HUDEP-2 (cell line): Measurements from ENCODE around the gene IRGM.

Experiments
- DNase-seq, 76 experiments: peaks; one replicate each; lab custom pipeline; 2025; ENCODE audit not compliant: unreplicated experiment in 76 of 76; lab: John Stamatoyannopoulos, UW

Gene IRGM

DNA sequence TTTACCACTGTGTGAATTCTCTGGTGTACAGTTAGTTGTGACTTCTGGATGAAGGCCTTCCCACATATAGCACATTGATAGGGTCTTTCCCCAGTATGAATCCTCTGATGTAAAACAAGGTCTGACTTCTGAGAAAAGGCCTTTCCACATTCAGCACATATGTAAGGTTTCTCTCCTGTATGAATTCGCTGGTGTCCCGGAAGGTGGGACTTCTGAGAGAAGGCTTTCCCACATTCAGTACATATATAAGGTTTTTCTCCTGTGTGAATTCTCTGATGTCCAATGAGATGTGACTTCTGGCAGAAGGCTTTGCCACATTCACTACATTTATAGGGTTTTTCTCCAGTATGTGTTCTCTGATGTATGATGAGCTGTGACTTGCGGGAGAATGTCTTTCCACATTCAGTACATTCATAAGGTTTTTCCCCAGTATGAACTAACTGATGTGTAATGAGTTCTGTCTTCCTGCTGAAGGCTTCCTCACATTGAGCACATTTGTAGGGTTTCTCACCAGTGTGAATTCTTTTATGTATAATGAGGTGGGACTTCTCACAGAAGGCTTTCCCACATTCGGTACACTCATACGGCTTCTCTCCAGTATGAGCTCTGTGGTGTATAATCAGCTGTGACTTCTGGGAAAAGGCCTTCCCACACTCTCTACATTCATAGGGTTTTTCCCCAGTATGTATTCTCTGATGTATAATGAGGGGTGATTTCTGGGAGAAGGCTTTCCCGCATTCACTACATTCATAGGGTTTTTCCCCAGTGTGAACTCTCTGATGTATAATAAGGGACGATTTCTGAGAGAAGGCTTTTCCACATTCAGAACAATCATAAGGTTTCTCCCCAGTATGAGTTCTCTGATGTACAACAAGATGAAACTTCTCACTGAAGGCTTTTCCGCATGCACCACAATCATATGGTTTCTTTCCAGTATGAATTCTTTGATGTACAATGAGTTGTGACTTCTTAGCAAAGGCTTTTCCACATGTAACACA, 49.4 kb downstream of the IRGM start:
- no peak for DNase-seq
